H1 (cell line): Measurements from ENCODE around the gene HOOK1. TPM values are rescaled to one million over a fixed set of nuclear protein-coding genes. Genes with fewer than 3 reads are reported as not detected.

Source experiments
- CEBPB ChIP-seq: IDR thresholded peaks from 2 replicates; pipeline ENCODE4 v1.6.1; 2012; ENCODE audit warnings: low read depth, low read length
- KDM5A ChIP-seq: fragments of 200-600 bp; IDR thresholded peaks from 2 replicates; pipeline ENCODE4 v1.7.1; 2012; ENCODE audit warnings: mild to moderate bottlenecking, low read length, inconsistent platforms, mixed read lengths
- NRF1 ChIP-seq: IDR thresholded peaks from 2 replicates; pipeline ENCODE4 v1.6.1; 2011; ENCODE audit warnings: mild to moderate bottlenecking, low read depth, low read length, improper control_type of control experiment
- PHF8 ChIP-seq: fragments of 200-600 bp; sonication (generic); conservative IDR thresholded peaks from 2 replicates; pipeline ENCODE4 v1.7.1; 2012; ENCODE audit warnings: low read depth, mild to moderate bottlenecking, inconsistent platforms, low read length, moderate library complexity
- RAD21 ChIP-seq, 2 experiments: IDR thresholded peaks in 1 of 2; conservative IDR thresholded peaks in 1 of 2; 2 replicates each; pipeline ENCODE4 v1.6.1; 2011; ENCODE audit warnings: low read depth in 2 of 2, low read length in 2 of 2, improper control_type of control experiment in 1 of 2, inconsistent platforms in 1 of 2, mild to moderate bottlenecking in 1 of 2, moderate library complexity in 1 of 2
- SIN3A ChIP-seq, 2 experiments: IDR thresholded peaks in 1 of 2; conservative IDR thresholded peaks in 1 of 2; 2 replicates each; pipeline ENCODE4 v1.6.1; 2011 to 2012; ENCODE audit warnings: low read length in 2 of 2, improper control_type of control experiment in 1 of 2, low read depth in 1 of 2, mild to moderate bottlenecking in 1 of 2
- SIX5 ChIP-seq: IDR thresholded peaks from 2 replicates; pipeline ENCODE4 v1.6.1; 2011; ENCODE audit warnings: mild to moderate bottlenecking, low read depth, low read length
- polyA plus RNA-seq, 7 experiments: library from polyadenylated mRNA; depleted of rRNA in 3 of 7; stranded (reverse) in 5 of 7; unstranded in 2 of 7; fragments of >200 nt in 5 of 7; fragments of 200-250 nt in 2 of 7; gene quantifications; 1 replicate in 5 of 7; 2 replicates in 1 of 7; 4 replicates in 1 of 7; pipeline versions ENCODE4 v1.2.1 to v1.2.3, GENCODE V29; 2011 to 2013; ENCODE audit warnings: missing spikeins in 2 of 7, mixed read lengths in 2 of 7
- total RNA-seq: library from RNA; stranded (reverse); fragmentation: NEBNext Ultra II Directional; extraction: Animal tissue kit (Norgen Biotek cat#: 25700); gene quantifications from 2 replicates; pipeline ENCODE4 v1.2.1, GENCODE V29; 2021
- TF ChIP-seq, protein P1 (sequence below): IDR thresholded peaks from 2 replicates; pipeline ENCODE4 v1.6.1; 2012; ENCODE audit warnings: inconsistent platforms

Gene HOOK1
- total and polyA plus RNA-seq, 2 of the 8 experiments (the other 6 are each of a cell fraction or from before 2014, with no cell fraction given) = 5.6 to 34.5 TPM

DNA sequence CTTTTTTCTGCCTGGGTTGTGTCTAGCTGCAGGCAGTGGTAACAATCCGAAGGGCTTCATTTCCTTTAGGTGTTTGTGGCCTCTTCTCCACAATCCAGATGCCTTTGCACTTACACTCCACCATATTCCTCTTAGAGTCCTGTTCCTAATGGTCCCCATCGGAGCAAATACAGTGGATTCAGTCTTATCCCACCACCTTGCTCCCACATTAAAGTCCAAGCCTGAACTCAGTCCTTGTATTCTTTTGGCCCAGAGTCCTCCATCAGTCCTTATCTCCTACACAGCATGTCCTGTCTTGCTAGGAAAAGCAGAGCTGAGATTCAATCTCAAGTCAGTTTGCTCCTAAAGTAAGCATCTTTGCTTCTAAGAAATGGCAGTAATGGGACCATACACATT lies 103.0 kb downstream of the HOOK1 start (continued):
- TF ChIP-seq CEBPB = no peak
- no peak for TF ChIP-seq SIN3A (conservative IDR thresholded peaks at IDR 0.05 in 1 of 2, IDR thresholded peaks at IDR 0.05 in 1 of 2; ENCODE audit: low read depth in 1 of 2, low read length in 2 of 2)
- no peak for TF ChIP-seq RAD21 (IDR thresholded peaks at IDR 0.05 in 1 of 2, conservative IDR thresholded peaks at IDR 0.05 in 1 of 2; ENCODE audit: low read depth in 2 of 2, low read length in 2 of 2)
- TF ChIP-seq NRF1 = no peak
- TF ChIP-seq PHF8 = no peak
- no peak for TF ChIP-seq KDM5A
- TF ChIP-seq, protein P1, sequence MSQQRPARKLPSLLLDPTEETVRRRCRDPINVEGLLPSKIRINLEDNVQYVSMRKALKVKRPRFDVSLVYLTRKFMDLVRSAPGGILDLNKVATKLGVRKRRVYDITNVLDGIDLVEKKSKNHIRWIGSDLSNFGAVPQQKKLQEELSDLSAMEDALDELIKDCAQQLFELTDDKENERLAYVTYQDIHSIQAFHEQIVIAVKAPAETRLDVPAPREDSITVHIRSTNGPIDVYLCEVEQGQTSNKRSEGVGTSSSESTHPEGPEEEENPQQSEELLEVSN = no peak
- no peak for TF ChIP-seq SIX5
